CD14-positive monocyte (primary cell): Measurements from ENCODE around the gene CACNA1D. TPM values are rescaled to one million over a fixed set of nuclear protein-coding genes. Genes with fewer than 3 reads are reported as not detected.

ENCODE experiments used
- DNase-seq, 3 donors: peaks; one replicate each; pipeline ENCODE4 v3.0.0-alpha.2; 2011 to 2022
- H2AFZ ChIP-seq: 2 replicates; pipeline ENCODE4 v1.6.0; 2012; ENCODE audit warnings: mild to moderate bottlenecking, low read depth, low read length, inconsistent platforms; ENCODE audit not compliant: insufficient read depth, poor library complexity, severe bottlenecking
- H3K27ac ChIP-seq, 2 donors: 1 replicate in 1 of 2; 2 replicates in 1 of 2; pipeline ENCODE4 v1.5.1; 2012 to 2013; ENCODE audit warnings: low read length in 2 of 2, control low read depth in 1 of 2, inconsistent platforms in 1 of 2, low read depth in 1 of 2, mild to moderate bottlenecking in 1 of 2
- H3K27me3 ChIP-seq, 2 donors: one replicate each; pipeline versions ENCODE4 v1.6.0 to v1.6.1; 2011 to 2013; ENCODE audit warnings: low read length in 2 of 2; ENCODE audit not compliant: control insufficient read depth in 2 of 2, insufficient read depth in 2 of 2
- H3K36me3 ChIP-seq, 2 donors: replicated peaks in 1 of 2; 1 replicate in 1 of 2; 2 replicates in 1 of 2; pipeline versions ENCODE4 v1.5.1 to v1.6.1; 2012 to 2013; ENCODE audit warnings: low read length in 2 of 2, control low read depth in 1 of 2, inconsistent platforms in 1 of 2, mild to moderate bottlenecking in 1 of 2; ENCODE audit not compliant: insufficient read depth in 2 of 2, control insufficient read depth in 1 of 2
- H3K4me1 ChIP-seq, 2 donors: 1 replicate in 1 of 2; 2 replicates in 1 of 2; pipeline versions ENCODE4 v1.5.1 to v1.6.1; 2012 to 2013; ENCODE audit warnings: low read length in 2 of 2, control low read depth in 1 of 2, inconsistent platforms in 1 of 2, mild to moderate bottlenecking in 1 of 2, moderate library complexity in 1 of 2; ENCODE audit not compliant: insufficient read depth in 2 of 2, control insufficient read depth in 1 of 2
- H3K4me2 ChIP-seq: replicated peaks from 2 replicates; pipeline ENCODE3; 2012; ENCODE audit warnings: low read length, moderate library complexity, mild to moderate bottlenecking; ENCODE audit not compliant: poor library complexity, severe bottlenecking; ENCODE audit errors: extremely low read depth
- H3K4me3 ChIP-seq, 3 experiments: fragments of 200-600 bp in 1 of 3; sonication (generic) in 1 of 3; replicated peaks in 1 of 3; 1 replicate in 2 of 3; 2 replicates in 1 of 3; pipeline ENCODE4 v1.5.1; 2011 to 2013; ENCODE audit warnings: low read length in 3 of 3, mild to moderate bottlenecking in 3 of 3, control low read depth in 2 of 3, low read depth in 2 of 3, inconsistent platforms in 1 of 3, moderate library complexity in 1 of 3
- H3K79me2 ChIP-seq: 2 replicates; pipeline ENCODE4 v1.6.0; 2012; ENCODE audit warnings: mild to moderate bottlenecking, control low read depth, inconsistent platforms, low read length, moderate library complexity; ENCODE audit not compliant: insufficient read depth
- H3K9ac ChIP-seq: 2 replicates; pipeline ENCODE4 v1.6.0; 2017; ENCODE audit warnings: low read length, mild to moderate bottlenecking; ENCODE audit not compliant: insufficient read depth, poor library complexity, severe bottlenecking
- H3K9me3 ChIP-seq, 2 donors: replicated peaks in 1 of 2; 1 replicate in 1 of 2; 2 replicates in 1 of 2; pipeline versions ENCODE4 v1.5.1 to v1.6.1; 2012 to 2013; ENCODE audit warnings: low read length in 2 of 2, control low read depth in 1 of 2; ENCODE audit not compliant: control insufficient read depth in 1 of 2, insufficient read depth in 1 of 2
- H4K20me1 ChIP-seq: 2 replicates; pipeline ENCODE4 v1.6.0; 2012; ENCODE audit warnings: mild to moderate bottlenecking, low read length, control low read depth, moderate library complexity; ENCODE audit not compliant: insufficient read depth
- H3K27ac Mint-ChIP-seq, 7 donors: one replicate each; pipeline ENCODE4 v1.8.0; 2020; ENCODE audit warnings: mild to moderate bottlenecking in 7 of 7, mixed read lengths in 7 of 7, moderate library complexity in 6 of 7, inconsistent platforms in 2 of 7
- H3K27me3 Mint-ChIP-seq, 3 donors: one replicate each; pipeline ENCODE4 v1.8.0; 2021 to 2022; ENCODE audit warnings: low read depth in 3 of 3, mild to moderate bottlenecking in 3 of 3, mixed read lengths in 3 of 3, moderate library complexity in 3 of 3, inconsistent platforms in 1 of 3
- H3K36me3 Mint-ChIP-seq, 2 donors: one replicate each; pipeline ENCODE4 v1.8.0; 2020; ENCODE audit warnings: mixed read lengths in 2 of 2, inconsistent platforms in 1 of 2, mild to moderate bottlenecking in 1 of 2
- H3K4me1 Mint-ChIP-seq: one replicate; pipeline ENCODE4 v1.8.0; 2020; ENCODE audit warnings: mild to moderate bottlenecking, mixed read lengths
- H3K4me3 Mint-ChIP-seq, 2 donors: one replicate each; pipeline ENCODE4 v1.8.0; 2020; ENCODE audit warnings: mild to moderate bottlenecking in 2 of 2, mixed read lengths in 2 of 2, moderate library complexity in 1 of 2
- H3K9me3 Mint-ChIP-seq, 7 donors: one replicate each; pipeline ENCODE4 v1.8.0; 2020 to 2022; ENCODE audit warnings: mixed read lengths in 7 of 7, mild to moderate bottlenecking in 6 of 7, moderate library complexity in 6 of 7, inconsistent platforms in 2 of 7
- CTCF ChIP-seq: fragments of 200-600 bp; IDR thresholded peaks from one replicate; pipeline ENCODE4 v1.8.0; 2022; ENCODE audit warnings: antibody characterized with exemption, mild to moderate bottlenecking
- WGBS: methylation state at CpG from one replicate; pipeline ENCODE4 v1.1.5; 2013; ENCODE audit warnings: missing lambda C conversion rate; ENCODE audit not compliant: insufficient coverage; 5-methylcytosine and 5-hydroxymethylcytosine counted together
- intact Hi-C, 2 donors: fragments of 100-400 bp; cut with micrococcal nuclease; formaldehyde crosslinking; loops; one replicate each; pipeline versions ENCODE4 v1.15.0 to v1.15.1; 2023
- polyA plus RNA-seq, 3 donors: library from polyadenylated mRNA; depleted of rRNA in 1 of 3; unstranded in 2 of 3; stranded (reverse) in 1 of 3; fragments of 300-500 nt in 2 of 3; fragments of >200 nt in 1 of 3; fragmentation: Illumina TruSeq in 2 of 3; gene quantifications; 1 replicate in 2 of 3; 2 replicates in 1 of 3; pipeline ENCODE4 v1.2.3, GENCODE V29; 2012 to 2021

CACNA1D gene
- polyA plus RNA-seq, 3 donors: 0.29 to 1.2 (median 0.98) TPM

GRCh38 chr3:53495146-53495519 is 722 bp downstream of the CACNA1D start:
- Histone ChIP-seq H3K79me2 (no peaks in the 10 kb centered on the region), H3K9me3 (peaks cover 0 to 30% of the 10 kb centered on the region in 2 donors), H3K27me3 (peaks cover 74 to 82% of the 10 kb centered on the region in 2 donors), H3K4me1 (peaks cover 14 to 16% of the 10 kb centered on the region in 2 donors), H3K4me2 (peak overlapping the region; percentile 30), H3K36me3 (no peaks in the 10 kb centered on the region), H4K20me1 (no peaks in the 10 kb centered on the region), H3K9ac (no peak overlapping the region), H3K27ac (no peak overlapping the region), H2AFZ (no peak overlapping the region), H3K4me3 (peak overlapping the region in 1 of 3 experiments; percentile 3)
- intact Hi-C loops: no loop called here
- Mint-ChIP-seq H3K4me3 (peak overlapping the region in 1 of 2 donors; percentile 85), H3K4me1 (peaks cover 13% of the 10 kb centered on the region), H3K36me3 (no peaks in the 10 kb centered on the region), H3K27ac (no peak overlapping the region), H3K27me3 (peaks cover 71 to 93% (median 83%) of the 10 kb centered on the region in 3 donors), H3K9me3 (peaks cover 0 to 12% (median 3%) of the 10 kb centered on the region in 7 donors)
- WGBS: under 1% methylated on average over 12 of the region's 27 CpGs
- no peak for DNase-seq
- TF ChIP-seq CTCF: no peak

GRCh38 chr3:53495520-53496391 is 1.3 kb downstream of the CACNA1D start:
- Histone ChIP-seq H3K9ac (no peak overlapping the region), H3K79me2 (no peaks in the 10 kb centered on the region), H3K27ac (no peak overlapping the region), H2AFZ (no peak overlapping the region), H4K20me1 (no peaks in the 10 kb centered on the region), H3K4me1 (peaks cover 14 to 16% of the 10 kb centered on the region in 2 donors), H3K4me3 (peak overlapping the region in 1 of 3 experiments; percentile 3), H3K27me3 (peaks cover 74 to 78% of the 10 kb centered on the region in 2 donors), H3K9me3 (peaks cover 0 to 30% of the 10 kb centered on the region in 2 donors), H3K36me3 (no peaks in the 10 kb centered on the region), H3K4me2 (peak overlapping the region; percentile 26)
- Mint-ChIP-seq H3K36me3 (no peaks in the 10 kb centered on the region), H3K9me3 (peaks cover 0 to 12% (median 3%) of the 10 kb centered on the region in 7 donors), H3K27ac (no peak overlapping the region), H3K4me3 (peak overlapping the region in 1 of 2 donors; percentile 85), H3K27me3 (peaks cover 66 to 87% (median 80%) of the 10 kb centered on the region in 3 donors), H3K4me1 (peaks cover 13% of the 10 kb centered on the region)
- TF ChIP-seq CTCF: no peak
- intact Hi-C loops: no loop called here
- no peak for DNase-seq
- 7% methylated on average over 40 of the region's 57 CpGs for WGBS
